Brain microvascular endothelial cell (primary cell): ENCODE measurements around the gene VAV2.

Source experiments
- DNase-seq: peaks from one replicate; pipeline ENCODE4 v3.0.0-alpha.2; 2020
- H3K27ac ChIP-seq: fragments of 250-450 bp; sonication (Bioruptor Pico); 2 replicates; pipeline ENCODE4 v1.5.1; 2020; ENCODE audit warnings: mild to moderate bottlenecking, moderate library complexity
- H3K27me3 ChIP-seq: fragments of 250-450 bp; sonication (Bioruptor Pico); replicated peaks from 2 replicates; pipeline ENCODE4 v1.5.1; 2020; ENCODE audit warnings: mild to moderate bottlenecking
- H3K36me3 ChIP-seq: fragments of 250-450 bp; sonication (Bioruptor Pico); replicated peaks from 2 replicates; pipeline ENCODE4 v1.5.1; 2020; ENCODE audit warnings: mild to moderate bottlenecking
- H3K4me3 ChIP-seq: 2 replicates; pipeline ENCODE4 v1.5.1; 2011; ENCODE audit warnings: low read depth, mild to moderate bottlenecking, control low read depth, low read length, moderate library complexity
- CTCF ChIP-seq: IDR thresholded peaks from 2 replicates; pipeline ENCODE4 v1.5.1; 2011; ENCODE audit warnings: low read depth, mild to moderate bottlenecking, moderate library complexity, low read length, control low read depth, inconsistent platforms; ENCODE audit errors: missing control alignments
- in situ Hi-C: cut with HindIII; loops from 2 replicates; pipeline ENCODE4 v1.10.0; 2017; ENCODE audit warnings: low sequenced_read_pairs, low pct_ligation_motif_present

Gene VAV2

GRCh38 chr9:133835262-133835901, 156.7 kb downstream of the VAV2 start:
- DNase-seq, result no peak
- no peak overlapping the region for H3K4me3 ChIP-seq
- no peaks in the 10 kb centered on the region for H3K27me3 ChIP-seq
- no peaks in the 10 kb centered on the region for H3K36me3 ChIP-seq
- no peak overlapping the region for H3K27ac ChIP-seq
- no peak for TF ChIP-seq CTCF
- in situ Hi-C loops, result no loop called here

DNA sequence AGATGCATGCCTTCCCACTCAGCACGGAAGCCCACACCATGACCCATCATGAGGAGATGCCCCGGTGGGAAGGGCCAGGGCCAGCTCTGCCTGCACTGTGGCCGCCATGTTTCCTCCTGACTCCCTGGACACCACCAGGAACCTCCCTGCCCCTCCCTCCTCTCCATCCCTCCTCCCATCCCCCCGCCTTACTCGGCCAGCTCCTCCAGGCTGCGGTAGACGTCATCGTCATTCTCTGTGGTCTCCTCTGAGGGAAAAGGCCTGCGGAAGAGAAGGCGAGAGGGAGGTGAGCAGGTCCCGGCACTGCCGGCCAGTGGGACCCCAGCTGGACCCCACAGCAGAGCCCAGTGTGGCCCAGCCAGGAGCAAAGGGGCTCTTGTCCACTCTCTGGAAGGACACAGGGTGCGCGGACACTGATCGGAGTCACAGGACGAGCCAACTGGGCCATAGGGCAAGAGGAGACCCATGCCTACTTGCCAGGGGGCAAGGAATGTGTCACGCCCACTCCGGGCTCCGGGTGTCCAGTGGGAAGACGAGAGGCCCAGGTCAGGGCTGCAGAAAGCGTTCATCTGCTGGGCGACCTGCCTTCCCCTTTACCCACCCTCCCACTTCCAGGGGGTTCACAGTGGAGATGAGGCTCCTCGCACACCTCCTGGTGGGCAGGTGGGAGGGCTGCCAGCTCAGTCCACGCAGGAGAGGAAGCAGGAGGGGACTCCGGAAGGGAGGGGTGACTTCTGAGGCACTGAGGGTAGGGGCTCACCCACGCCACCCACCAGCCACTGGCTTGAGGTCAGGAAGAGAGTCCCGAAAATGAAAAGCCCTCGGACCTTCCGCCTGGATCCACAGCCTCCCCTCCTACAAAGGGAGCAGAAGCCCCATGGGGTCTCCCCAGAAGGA, 157.8 kb downstream of the VAV2 start:
- Histone ChIP-seq H3K4me3 (no peak overlapping the region), H3K36me3 (no peaks in the 10 kb centered on the region), H3K27me3 (no peaks in the 10 kb centered on the region), H3K27ac (no peak overlapping the region)
- in situ Hi-C loops, result no loop called here
- no peak for DNase-seq
- TF ChIP-seq CTCF, result no peak

- Histone ChIP-seq H3K27me3 (no peaks in the 10 kb centered on the region), H3K27ac (no peak overlapping the region), H3K36me3 (no peaks in the 10 kb centered on the region), H3K4me3 (no peak overlapping the region)
- no peak for TF ChIP-seq CTCF
- in situ Hi-C loops, result no loop called here
- no peak for DNase-seq
These were observed 158.6 kb downstream of the VAV2 start for GRCh38 chr9:133833388-133834025.

DNA sequence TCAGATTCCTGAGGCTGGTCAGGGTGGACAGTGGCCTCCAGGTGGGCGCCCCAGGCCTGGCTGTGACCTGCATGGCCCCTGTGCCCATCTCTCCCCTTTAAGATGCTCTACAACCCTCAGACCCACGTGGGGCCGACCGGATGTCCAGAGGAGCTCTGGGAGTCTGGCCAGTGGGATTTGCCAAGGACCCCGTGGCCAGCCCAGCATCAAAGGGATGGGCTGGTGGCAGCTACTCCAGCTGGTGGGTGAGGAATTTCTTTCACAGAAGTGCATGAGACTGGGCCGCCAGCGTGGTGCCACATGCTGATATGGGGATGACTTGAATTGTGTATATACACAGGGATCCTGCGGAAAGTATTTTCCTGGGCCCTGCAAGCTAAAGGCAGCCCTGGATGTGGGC, 159.2 kb downstream of the VAV2 start:
- H3K27ac ChIP-seq, result no peak overlapping the region
- H3K4me3 ChIP-seq, result no peak overlapping the region
- H3K27me3 ChIP-seq, result no peaks in the 10 kb centered on the region
- no peaks in the 10 kb centered on the region for H3K36me3 ChIP-seq
- TF ChIP-seq CTCF, result no peak
- in situ Hi-C loops, result no loop called here
- no peak for DNase-seq

DNA sequence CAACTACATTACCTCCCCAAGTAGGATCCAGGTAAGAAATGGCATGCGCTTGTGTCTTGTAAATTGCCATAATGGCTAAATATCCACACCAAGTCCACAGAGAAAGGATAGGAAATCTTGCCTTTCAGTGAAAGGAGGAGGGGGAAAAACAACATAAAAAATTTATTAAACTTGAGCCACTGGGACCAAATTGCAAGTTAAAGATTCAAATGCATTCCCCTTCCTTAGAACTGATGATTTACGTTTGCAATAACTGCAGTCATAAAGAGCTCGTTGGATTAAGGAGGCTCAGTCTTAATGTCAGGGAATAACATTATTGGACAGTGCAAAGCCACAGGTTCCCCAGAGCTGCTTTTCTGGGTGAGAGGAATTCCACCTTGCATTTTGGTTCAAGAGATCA, 161.4 kb downstream of the VAV2 start:
- in situ Hi-C loops, result no loop called here
- Histone ChIP-seq H3K27me3 (no peaks in the 10 kb centered on the region), H3K4me3 (no peak overlapping the region), H3K36me3 (no peaks in the 10 kb centered on the region), H3K27ac (no peak overlapping the region)
- TF ChIP-seq CTCF, result no peak
- DNase-seq, result no peak
